Natural killer cell (primary cell): ENCODE results near the gene PRDX5. TPM values are rescaled to one million over a fixed set of nuclear protein-coding genes. Genes with fewer than 3 reads are reported as not detected.

Experiments used
- ATAC-seq, 3 donors: fragments of 150-1000 bp in 2 of 3; fragments of 200-7000 bp in 1 of 3; cut with Tn5 transposase; 1 replicate in 1 of 3; 2 replicates in 2 of 3; pipeline ENCODE4 v1.10.0; 2021; ENCODE audit warnings: mild to moderate bottlenecking in 2 of 3, moderate library complexity in 2 of 3
- DNase-seq, 2 donors: peaks; one replicate each; pipeline versions ENCODE4 v3.0.0 to v3.0.0-alpha.2; 2013 to 2021; ENCODE audit warnings: mixed read lengths in 1 of 2
- H3K27ac ChIP-seq: one replicate; pipeline ENCODE4 v1.5.1; 2013; ENCODE audit warnings: mild to moderate bottlenecking, low read length
- H3K27me3 ChIP-seq: one replicate; pipeline ENCODE4 v1.6.1; 2013; ENCODE audit warnings: low read length; ENCODE audit not compliant: control insufficient read depth, insufficient read depth
- H3K36me3 ChIP-seq: one replicate; pipeline ENCODE4 v1.6.1; 2013; ENCODE audit warnings: low read length; ENCODE audit not compliant: control insufficient read depth, insufficient read depth
- H3K4me1 ChIP-seq: one replicate; pipeline ENCODE4 v1.6.1; 2013; ENCODE audit warnings: low read length; ENCODE audit not compliant: control insufficient read depth, insufficient read depth
- H3K4me3 ChIP-seq: one replicate; pipeline ENCODE4 v1.5.1; 2013; ENCODE audit warnings: low read length
- H3K9me3 ChIP-seq: one replicate; pipeline ENCODE4 v1.6.1; 2013; ENCODE audit warnings: low read length; ENCODE audit not compliant: control insufficient read depth, insufficient read depth
- H3K27ac Mint-ChIP-seq, 2 donors: one replicate each; pipeline ENCODE4 v1.8.0; 2022; ENCODE audit warnings: mild to moderate bottlenecking in 2 of 2, mixed read lengths in 2 of 2, moderate library complexity in 1 of 2
- H3K27me3 Mint-ChIP-seq, 2 donors: one replicate each; pipeline ENCODE4 v1.8.0; 2022; ENCODE audit warnings: low read depth in 2 of 2, mixed read lengths in 2 of 2
- H3K36me3 Mint-ChIP-seq: one replicate; pipeline ENCODE4 v1.8.0; 2022; ENCODE audit warnings: mixed read lengths
- H3K4me1 Mint-ChIP-seq, 2 donors: one replicate each; pipeline ENCODE4 v1.8.0; 2022; ENCODE audit warnings: mixed read lengths in 2 of 2
- H3K4me3 Mint-ChIP-seq: one replicate; pipeline ENCODE4 v1.8.0; 2022; ENCODE audit warnings: mild to moderate bottlenecking, moderate library complexity, mixed read lengths
- H3K9me3 Mint-ChIP-seq, 2 donors: one replicate each; pipeline ENCODE4 v1.8.0; 2022; ENCODE audit warnings: mixed read lengths in 2 of 2
- CTCF ChIP-seq: fragments of 200-600 bp; IDR thresholded peaks from one replicate; pipeline ENCODE4 v1.8.0; 2022; ENCODE audit warnings: antibody characterized with exemption
- WGBS: methylation state at CpG from one replicate; pipeline ENCODE4 v1.1.7; 2013; ENCODE audit warnings: missing lambda C conversion rate; ENCODE audit not compliant: insufficient coverage; 5-methylcytosine and 5-hydroxymethylcytosine counted together
- intact Hi-C: fragments of 100-400 bp; cut with micrococcal nuclease; formaldehyde crosslinking; loops from one replicate; pipeline ENCODE4 v1.14.2; 2022
- total RNA-seq, 4 donors: library from RNA; stranded (reverse); fragments of 120-200 nt in 1 of 4; gene quantifications; one replicate each; pipeline versions ENCODE4 v1.2.3 to v1.2.4, GENCODE V29; 2013 to 2022

PRDX5 gene
- total RNA-seq, 3 donors from 2014 or later (not counting 1 experiment from before 2014, with no cell fraction given): 85.9 to 104 (median 88.8) TPM

- DNase-seq: no peak
These were observed 42.6 kb downstream of the PRDX5 start for GRCh38 chr11:64360448-64360921.

GRCh38 chr11:64361659-64362058 is 43.7 kb downstream of the PRDX5 start:
- H3K27me3 Mint-ChIP-seq: no peaks in the 10 kb centered on the region
- H3K27me3 ChIP-seq: no peaks in the 10 kb centered on the region
- intact Hi-C loops: no loop called here
- no peak for TF ChIP-seq CTCF
- peaks cover 37% of the 10 kb centered on the region for H3K36me3 ChIP-seq
- ATAC-seq (no peak), DNase-seq (no peak)
- no peak overlapping the region for H3K4me3 ChIP-seq
- peaks cover 9 to 30% of the 10 kb centered on the region in 2 donors for H3K4me1 Mint-ChIP-seq
- no peak overlapping the region for H3K27ac ChIP-seq
- H3K27ac Mint-ChIP-seq: no peak overlapping the region
- H3K36me3 Mint-ChIP-seq: peaks cover 4% of the 10 kb centered on the region
- WGBS: 98% methylated on average over 17 of the region's 18 CpGs
- H3K4me3 Mint-ChIP-seq: no peak overlapping the region
- no peaks in the 10 kb centered on the region for H3K9me3 ChIP-seq
- no peaks in the 10 kb centered on the region for H3K9me3 Mint-ChIP-seq
- H3K4me1 ChIP-seq: peaks cover 43% of the 10 kb centered on the region

More at GRCh38 chr11:64360448-64360921, 42.6 kb downstream of the PRDX5 start:
- Histone ChIP-seq H3K36me3 (peaks cover 30% of the 10 kb centered on the region), H3K4me3 (peak overlapping the region; percentile 89), H3K27ac (no peak overlapping the region), H3K9me3 (no peaks in the 10 kb centered on the region), H3K27me3 (no peaks in the 10 kb centered on the region), H3K4me1 (peaks cover 43% of the 10 kb centered on the region)
- no peaks in the 10 kb centered on the region for H3K36me3 Mint-ChIP-seq
- H3K4me1 Mint-ChIP-seq: peaks cover 9 to 30% of the 10 kb centered on the region in 2 donors
- intact Hi-C loops: no loop called here
- H3K9me3 Mint-ChIP-seq: no peaks in the 10 kb centered on the region
- H3K4me3 Mint-ChIP-seq: peak overlapping the region; percentile 93
- no peak for TF ChIP-seq CTCF
- H3K27me3 Mint-ChIP-seq: no peaks in the 10 kb centered on the region
- H3K27ac Mint-ChIP-seq: peak overlapping the region in 1 of 2 donors; percentile 86
- ATAC-seq: no peak
- 52% methylated on average over 13 of the region's 13 CpGs for WGBS

- ATAC-seq (no peak), DNase-seq (no peak)
- Histone ChIP-seq H3K4me3 (no peak overlapping the region), H3K27me3 (no peaks in the 10 kb centered on the region), H3K4me1 (peaks cover 37% of the 10 kb centered on the region), H3K36me3 (peaks cover 42% of the 10 kb centered on the region), H3K9me3 (no peaks in the 10 kb centered on the region), H3K27ac (no peak overlapping the region)
- no peak overlapping the region for H3K4me3 Mint-ChIP-seq
- intact Hi-C loops: no loop called here
- no peaks in the 10 kb centered on the region for H3K27me3 Mint-ChIP-seq
- WGBS: 96% methylated on average over 10 of the region's 10 CpGs
- peaks cover 9 to 29% of the 10 kb centered on the region in 2 donors for H3K4me1 Mint-ChIP-seq
- H3K9me3 Mint-ChIP-seq: no peaks in the 10 kb centered on the region
- TF ChIP-seq CTCF: no peak
- H3K27ac Mint-ChIP-seq: no peak overlapping the region
- peaks cover 7% of the 10 kb centered on the region for H3K36me3 Mint-ChIP-seq
These were observed 44.4 kb downstream of the PRDX5 start for GRCh38 chr11:64362339-64362738.

GRCh38 chr11:64364435-64364834 is 46.5 kb downstream of the PRDX5 start:
- H3K36me3 Mint-ChIP-seq: peaks cover 7% of the 10 kb centered on the region
- Histone ChIP-seq H3K4me3 (no peak overlapping the region), H3K9me3 (no peaks in the 10 kb centered on the region), H3K27me3 (no peaks in the 10 kb centered on the region), H3K36me3 (peaks cover 52% of the 10 kb centered on the region), H3K4me1 (peaks cover 19% of the 10 kb centered on the region), H3K27ac (no peak overlapping the region)
- no peaks in the 10 kb centered on the region for H3K27me3 Mint-ChIP-seq
- TF ChIP-seq CTCF: no peak
- no peak for ATAC-seq
- no peak for DNase-seq
- intact Hi-C loops: no loop called here
- no peaks in the 10 kb centered on the region for H3K9me3 Mint-ChIP-seq
- H3K4me1 Mint-ChIP-seq: peaks cover 8 to 17% of the 10 kb centered on the region in 2 donors
- no peak overlapping the region for H3K4me3 Mint-ChIP-seq
- WGBS: 60% methylated on average over 6 of the region's 6 CpGs
- H3K27ac Mint-ChIP-seq: no peak overlapping the region
